Right lobe of liver (tissue), 4 donors: ENCODE measurements around the gene VEGFA.

Experiments used
- POLR2A ChIP-seq: fragments of 450-650 bp; IDR thresholded peaks from one replicate; pipeline ENCODE4 v1.6.1; 2017; ENCODE audit warnings: antibody characterized with exemption, mild to moderate bottlenecking
- TF ChIP-seq, protein P1 (sequence below), 4 donors: fragments of 200-600 bp in 3 of 4; fragments of 450-650 bp in 1 of 4; IDR thresholded peaks; one replicate each; pipeline versions ENCODE4 v1.5.1 to v1.8.0; 2016 to 2022; ENCODE audit warnings: antibody characterized with exemption in 4 of 4, mild to moderate bottlenecking in 2 of 4
- donor health status: DM: no; HTN: no; CAD: no.
- donor health status: DM: no; HTN: no; CAD: no.
- donor health status: DM: no; HTN: yes; CAD: no.

DNA sequence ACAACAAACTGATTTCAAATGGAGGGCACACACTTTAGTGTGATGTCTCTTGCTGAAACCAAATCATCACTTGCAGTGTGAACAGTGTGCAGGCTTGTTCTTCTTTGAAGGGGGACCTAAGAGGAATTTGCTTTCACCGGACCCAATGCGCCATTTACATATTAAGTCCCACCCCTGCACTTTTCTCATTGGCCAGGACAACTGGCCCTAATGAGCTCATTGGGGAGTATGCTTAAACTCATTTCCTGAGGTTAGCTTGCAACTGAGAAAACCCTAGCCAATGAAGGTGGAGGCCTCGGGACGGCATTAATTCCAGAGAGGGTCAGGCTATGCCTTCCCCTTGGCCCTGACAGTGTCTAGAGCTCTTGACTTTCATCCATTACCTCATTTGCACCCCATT lies 58.7 kb downstream of the VEGFA start:
- TF ChIP-seq POLR2A: no peak
- TF ChIP-seq, protein P1, sequence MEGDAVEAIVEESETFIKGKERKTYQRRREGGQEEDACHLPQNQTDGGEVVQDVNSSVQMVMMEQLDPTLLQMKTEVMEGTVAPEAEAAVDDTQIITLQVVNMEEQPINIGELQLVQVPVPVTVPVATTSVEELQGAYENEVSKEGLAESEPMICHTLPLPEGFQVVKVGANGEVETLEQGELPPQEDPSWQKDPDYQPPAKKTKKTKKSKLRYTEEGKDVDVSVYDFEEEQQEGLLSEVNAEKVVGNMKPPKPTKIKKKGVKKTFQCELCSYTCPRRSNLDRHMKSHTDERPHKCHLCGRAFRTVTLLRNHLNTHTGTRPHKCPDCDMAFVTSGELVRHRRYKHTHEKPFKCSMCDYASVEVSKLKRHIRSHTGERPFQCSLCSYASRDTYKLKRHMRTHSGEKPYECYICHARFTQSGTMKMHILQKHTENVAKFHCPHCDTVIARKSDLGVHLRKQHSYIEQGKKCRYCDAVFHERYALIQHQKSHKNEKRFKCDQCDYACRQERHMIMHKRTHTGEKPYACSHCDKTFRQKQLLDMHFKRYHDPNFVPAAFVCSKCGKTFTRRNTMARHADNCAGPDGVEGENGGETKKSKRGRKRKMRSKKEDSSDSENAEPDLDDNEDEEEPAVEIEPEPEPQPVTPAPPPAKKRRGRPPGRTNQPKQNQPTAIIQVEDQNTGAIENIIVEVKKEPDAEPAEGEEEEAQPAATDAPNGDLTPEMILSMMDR (IDR thresholded peaks at IDR 0.05): no peak
